DMS53 treated with DMSO at 0.1 percent for 48 hours (cell line): ENCODE data around the gene MFRP.
A peak's percentile ranks its signal among the peaks of the same experiment; 100 is the strongest.

Source experiments
- DNase-seq: peaks from one replicate; lab custom pipeline; 2025; ENCODE audit not compliant: unreplicated experiment; lab: John Stamatoyannopoulos, UW

Gene MFRP

DNA sequence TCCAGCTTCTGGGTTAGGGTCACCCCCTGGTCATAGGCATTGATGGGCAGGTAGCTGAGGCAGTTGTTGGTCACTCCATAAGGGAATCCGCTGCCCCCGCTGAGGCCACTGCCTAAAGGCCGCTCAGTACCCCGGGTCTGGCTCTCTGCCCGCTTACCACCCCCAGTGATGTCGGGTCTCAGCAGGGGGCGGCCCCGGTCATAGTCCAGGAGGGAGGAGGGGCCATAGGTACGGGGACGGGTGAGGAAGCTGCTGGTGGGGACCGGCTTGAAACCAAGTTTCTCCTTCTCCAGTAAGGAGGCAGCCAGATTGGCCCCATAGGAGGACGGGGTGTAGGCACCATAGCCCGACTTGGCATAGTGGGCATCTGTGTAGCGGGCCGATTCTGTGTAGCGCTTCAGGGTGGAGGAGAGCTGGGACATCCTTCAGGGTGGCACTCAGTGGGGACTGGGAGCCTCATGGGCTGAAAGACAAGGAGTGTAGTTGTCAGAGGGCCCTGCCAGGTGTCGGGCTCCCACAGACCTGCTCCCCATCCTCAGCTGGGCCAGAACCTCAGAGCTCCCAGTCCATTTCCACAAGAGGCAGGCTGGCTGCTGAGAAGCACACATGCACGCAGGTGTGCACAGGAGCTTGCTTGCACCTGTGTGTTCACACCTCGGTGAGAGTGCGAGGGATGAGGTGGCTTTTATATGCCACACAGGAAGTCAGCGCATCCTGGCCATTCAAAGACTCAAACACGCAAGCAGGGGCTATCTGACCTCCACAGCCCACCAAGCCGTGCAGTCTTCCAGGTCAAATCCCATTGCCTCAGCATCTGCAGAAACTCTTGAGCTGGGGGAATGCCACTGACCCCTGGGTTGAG lies 26.8 kb upstream of the MFRP start:
- DNase-seq: no peak

DNA sequence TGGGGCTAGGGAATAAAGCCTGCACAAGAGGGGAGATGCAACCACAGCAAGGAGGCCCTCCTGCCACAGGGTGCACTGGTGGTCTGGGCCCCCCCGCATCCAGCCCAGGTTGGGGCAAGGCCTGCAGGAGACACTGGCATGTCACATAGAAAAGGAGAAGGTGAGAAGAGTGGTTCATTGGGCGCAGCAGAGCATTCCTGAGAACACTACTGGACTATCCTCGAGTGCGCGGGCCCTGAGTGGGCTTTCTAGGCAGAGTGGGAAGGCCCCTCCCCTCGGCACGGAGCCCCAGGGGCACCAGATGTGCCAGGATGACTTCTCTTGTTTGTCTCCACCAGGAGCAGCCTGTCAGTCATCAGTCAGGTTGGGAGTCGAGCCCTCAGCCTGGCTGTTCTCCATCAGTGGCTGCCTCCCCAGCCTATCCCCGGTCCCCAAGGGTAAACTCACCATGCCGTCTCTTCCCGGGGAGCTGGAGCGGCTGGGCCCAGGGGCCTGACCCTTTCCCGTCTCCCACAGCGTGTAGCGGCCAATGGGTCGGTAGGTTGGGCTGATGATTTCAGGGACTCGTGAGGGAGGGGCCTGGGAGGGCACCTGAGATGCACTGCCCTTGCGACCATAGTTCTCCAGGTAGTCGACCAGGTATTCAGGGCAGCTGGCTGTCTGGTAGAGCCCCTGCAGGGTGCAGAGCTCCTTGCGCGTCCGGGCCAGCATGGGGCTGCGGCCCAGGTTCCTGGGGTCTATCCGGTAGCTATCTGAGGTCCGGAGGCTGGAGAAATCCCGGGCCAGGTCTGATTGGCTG lies 26.0 kb upstream of the MFRP start:
- no peak for DNase-seq

GRCh38 chr11:119371778-119372182 lies 25.3 kb upstream of the MFRP start:
- DNase-seq: no peak

DNA sequence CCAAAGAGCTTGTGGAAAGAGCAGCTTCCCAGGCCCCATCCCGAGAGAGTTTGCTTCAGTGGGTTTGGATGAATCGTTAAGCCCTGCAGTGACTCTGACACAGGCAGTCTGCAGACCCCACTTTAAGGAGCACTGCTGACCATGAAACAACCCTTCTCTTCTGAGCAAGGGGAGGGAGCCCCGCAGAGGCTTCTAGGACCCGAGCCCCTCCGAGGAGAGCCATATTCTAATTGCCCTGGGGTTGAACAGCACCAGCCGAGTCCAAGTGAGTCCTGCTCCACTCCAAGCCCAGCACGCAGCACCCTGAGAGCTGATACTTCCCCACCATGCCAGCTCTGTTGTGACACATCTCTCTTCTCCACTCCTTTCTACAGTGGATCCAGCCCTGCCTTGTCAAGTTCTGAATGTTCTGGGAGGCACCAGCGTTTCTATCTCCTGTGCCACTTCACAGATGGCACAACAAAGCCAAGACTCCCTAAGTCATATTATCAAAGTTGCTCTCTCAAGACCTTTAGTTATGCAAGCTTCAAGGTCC lies 24.6 kb upstream of the MFRP start:
- DNase-seq: no peak

GRCh38 chr11:119370486-119371046 lies 24.1 kb upstream of the MFRP start:
- no peak for DNase-seq

DNA sequence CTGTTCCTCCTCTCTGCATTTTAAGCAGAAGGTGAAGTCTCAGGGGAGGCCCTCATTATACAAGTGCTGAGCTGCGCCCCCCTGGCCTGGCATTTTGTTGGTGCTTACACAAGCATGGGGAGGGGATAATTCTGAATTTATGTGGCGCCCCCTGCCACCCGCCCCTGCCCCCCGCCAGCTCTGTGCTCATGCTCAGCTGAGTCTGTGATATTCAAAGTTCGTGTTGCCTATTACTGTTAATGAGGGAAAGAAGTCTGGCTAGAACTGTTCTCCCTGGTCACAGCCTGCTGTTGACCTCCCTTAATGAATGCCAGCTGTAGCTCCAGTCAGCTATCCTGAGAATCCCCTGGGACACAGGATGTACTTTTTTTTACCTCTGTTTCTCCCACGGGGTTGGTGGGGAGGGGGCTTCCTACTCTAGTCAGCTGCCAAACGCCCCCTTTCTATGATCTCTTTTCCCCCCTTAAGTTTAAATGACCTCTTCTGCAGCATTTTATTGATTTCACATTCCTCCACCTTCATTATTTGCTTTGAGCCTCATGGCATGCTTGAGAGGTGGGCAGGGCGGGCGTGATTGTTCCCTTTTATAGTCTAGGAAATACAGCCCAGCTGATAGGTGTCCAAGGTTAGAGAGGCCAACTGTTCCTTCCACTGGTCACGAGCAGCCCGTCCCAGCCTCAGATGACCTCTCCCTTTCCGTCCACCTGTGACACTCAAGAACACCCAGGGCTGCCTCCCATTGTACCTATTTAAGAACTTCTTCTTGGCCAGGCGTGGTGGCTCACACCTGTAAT lies 22.8 kb upstream of the MFRP start:
- DNase-seq: no peak

- peak; percentile 68 for DNase-seq
These were observed 21.9 kb upstream of the MFRP start for GRCh38 chr11:119368121-119369034.

GRCh38 chr11:119367661-119368120 lies 21.2 kb upstream of the MFRP start:
- DNase-seq: no peak

GRCh38 chr11:119366690-119367620 lies 20.4 kb upstream of the MFRP start:
- no peak for DNase-seq

- no peak for DNase-seq
These were observed 18.6 kb upstream of the MFRP start for GRCh38 chr11:119365071-119365591.

- DNase-seq: peak; percentile 34
These were observed 17.5 kb upstream of the MFRP start for GRCh38 chr11:119363851-119364590.

DNA sequence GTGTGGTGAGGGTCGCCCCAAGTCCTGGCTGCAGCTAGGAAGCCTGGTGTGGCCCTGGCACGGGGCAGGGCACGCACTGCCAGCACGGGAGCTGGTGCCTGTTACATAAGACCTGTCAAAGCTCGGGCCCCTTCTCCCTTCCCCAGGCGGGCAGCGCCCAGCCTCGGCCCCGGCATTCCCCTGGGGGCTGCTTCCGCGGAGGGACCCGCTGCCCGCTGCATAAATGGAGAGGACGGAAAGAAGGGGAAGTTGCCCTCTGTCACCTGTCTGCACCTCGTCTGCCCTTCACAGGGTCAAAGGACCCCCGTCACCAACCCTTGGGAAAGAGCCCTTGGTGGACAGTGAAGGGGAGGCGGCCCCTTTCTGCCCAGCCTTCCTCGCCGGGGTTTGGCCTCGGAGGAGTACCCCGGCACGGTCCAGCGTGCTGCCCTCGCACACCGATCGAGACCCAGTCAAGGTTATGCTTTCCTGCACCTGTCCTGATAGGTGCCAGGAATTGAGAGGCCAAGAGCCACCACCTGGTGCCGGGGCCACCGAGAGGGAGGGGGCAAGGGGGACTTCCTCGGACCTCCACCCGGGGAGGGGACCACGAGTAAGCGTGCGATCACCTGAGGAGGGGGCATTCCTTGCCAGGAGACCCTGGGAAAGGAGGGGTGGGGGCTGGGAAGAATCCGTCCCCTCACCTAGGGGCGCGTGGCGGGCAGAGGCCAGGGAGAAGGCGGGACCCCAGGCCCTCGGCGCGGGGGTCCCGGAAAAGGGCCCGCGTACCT lies 16.8 kb upstream of the MFRP start:
- peak; percentile 7 for DNase-seq

DNA sequence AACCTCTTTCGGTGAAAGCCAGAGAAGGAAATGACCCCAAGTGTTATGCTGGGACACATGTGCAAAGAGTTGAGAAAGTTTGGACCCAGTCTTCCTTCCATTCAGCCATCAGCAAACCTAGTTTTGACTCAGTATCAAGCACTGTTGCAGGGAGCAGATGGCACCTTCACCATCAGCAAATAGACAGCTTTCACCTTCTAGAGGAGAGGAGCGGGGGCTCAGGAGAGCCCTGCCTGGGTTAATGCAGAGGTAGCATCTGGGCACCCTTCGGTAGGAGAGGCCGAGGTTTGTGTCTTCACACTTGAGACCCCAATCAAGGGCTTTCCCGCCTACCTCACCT lies 16.2 kb upstream of the MFRP start:
- DNase-seq: peak; percentile 10

GRCh38 chr11:119361941-119362725 lies 15.6 kb upstream of the MFRP start:
- DNase-seq: no peak

DNA sequence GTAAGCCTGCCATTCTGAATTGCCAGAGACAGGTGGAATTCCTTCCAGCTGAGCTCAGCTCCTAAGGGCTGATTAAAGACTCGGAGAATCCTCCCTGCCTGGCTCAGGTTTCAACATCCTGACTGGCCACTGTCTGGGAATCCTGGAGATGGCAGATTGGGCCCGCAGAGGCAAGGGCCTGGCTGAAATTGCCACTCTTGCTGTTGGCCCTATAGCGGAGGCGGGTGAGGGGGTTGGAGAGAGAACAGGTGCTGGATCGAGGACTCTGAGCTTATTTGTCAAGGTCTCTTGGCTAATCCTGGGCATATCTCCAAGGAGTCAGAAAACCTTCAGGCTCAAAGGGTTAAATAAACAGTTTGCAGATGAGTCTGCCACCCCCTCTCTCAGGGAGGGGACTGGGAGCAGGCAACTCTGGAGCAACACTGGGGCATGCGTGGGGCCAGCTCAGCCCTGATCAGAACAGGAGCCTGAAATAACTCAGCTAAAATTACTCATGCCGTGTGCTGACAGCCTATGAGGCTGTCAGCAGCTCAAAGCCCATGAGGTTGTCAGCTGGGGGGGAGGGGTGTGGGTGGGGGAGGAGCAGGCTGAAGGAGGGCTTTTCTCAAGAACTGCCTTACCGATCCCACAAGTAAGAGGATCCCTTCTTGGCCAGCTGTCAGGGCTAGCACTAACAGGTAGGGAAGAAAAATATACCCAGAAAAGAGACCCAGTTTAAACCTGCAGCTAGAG lies 14.7 kb upstream of the MFRP start:
- peak; percentile 60 for DNase-seq
